NB4 (cell line): ENCODE measurements around the gene ZNF469.

ENCODE experiments used
- DNase-seq: peaks from one replicate; pipeline ENCODE4 v3.0.0; 2010; ENCODE audit warnings: low read depth
- H3K4me3 ChIP-seq: one replicate; pipeline ENCODE4 v1.5.1; 2011; ENCODE audit warnings: mild to moderate bottlenecking, low read depth, low read length, moderate library complexity
- MYC ChIP-seq: IDR thresholded peaks from 2 replicates; pipeline ENCODE4 v1.6.1; 2011; ENCODE audit warnings: low read depth, low read length
- POLR2A ChIP-seq: IDR thresholded peaks from 2 replicates; pipeline ENCODE4 v1.6.1; 2011; ENCODE audit warnings: mild to moderate bottlenecking; ENCODE audit not compliant: insufficient read length; ENCODE audit errors: extremely low read depth
- TF ChIP-seq, protein P1 (sequence below): IDR thresholded peaks from one replicate; pipeline ENCODE4 v1.5.1; 2012; ENCODE audit warnings: low read depth, low read length
- TF ChIP-seq, protein P2 (sequence below): IDR thresholded peaks from 2 replicates; pipeline ENCODE4 v1.6.1; 2011; ENCODE audit warnings: low read depth, low read length

ZNF469 gene

GRCh38 chr16:88343271-88343791, 39.4 kb upstream of the ZNF469 start:
- no peak for DNase-seq
- TF ChIP-seq, protein P1, sequence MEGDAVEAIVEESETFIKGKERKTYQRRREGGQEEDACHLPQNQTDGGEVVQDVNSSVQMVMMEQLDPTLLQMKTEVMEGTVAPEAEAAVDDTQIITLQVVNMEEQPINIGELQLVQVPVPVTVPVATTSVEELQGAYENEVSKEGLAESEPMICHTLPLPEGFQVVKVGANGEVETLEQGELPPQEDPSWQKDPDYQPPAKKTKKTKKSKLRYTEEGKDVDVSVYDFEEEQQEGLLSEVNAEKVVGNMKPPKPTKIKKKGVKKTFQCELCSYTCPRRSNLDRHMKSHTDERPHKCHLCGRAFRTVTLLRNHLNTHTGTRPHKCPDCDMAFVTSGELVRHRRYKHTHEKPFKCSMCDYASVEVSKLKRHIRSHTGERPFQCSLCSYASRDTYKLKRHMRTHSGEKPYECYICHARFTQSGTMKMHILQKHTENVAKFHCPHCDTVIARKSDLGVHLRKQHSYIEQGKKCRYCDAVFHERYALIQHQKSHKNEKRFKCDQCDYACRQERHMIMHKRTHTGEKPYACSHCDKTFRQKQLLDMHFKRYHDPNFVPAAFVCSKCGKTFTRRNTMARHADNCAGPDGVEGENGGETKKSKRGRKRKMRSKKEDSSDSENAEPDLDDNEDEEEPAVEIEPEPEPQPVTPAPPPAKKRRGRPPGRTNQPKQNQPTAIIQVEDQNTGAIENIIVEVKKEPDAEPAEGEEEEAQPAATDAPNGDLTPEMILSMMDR: no peak
- TF ChIP-seq, protein P2, sequence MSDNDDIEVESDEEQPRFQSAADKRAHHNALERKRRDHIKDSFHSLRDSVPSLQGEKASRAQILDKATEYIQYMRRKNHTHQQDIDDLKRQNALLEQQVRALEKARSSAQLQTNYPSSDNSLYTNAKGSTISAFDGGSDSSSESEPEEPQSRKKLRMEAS: no peak
- TF ChIP-seq POLR2A (no peak), MYC (no peak)
- no peak overlapping the region for H3K4me3 ChIP-seq

GRCh38 chr16:88344411-88345030, 38.2 kb upstream of the ZNF469 start:
- DNase-seq: no peak
- no peak overlapping the region for H3K4me3 ChIP-seq
- TF ChIP-seq, protein P2: no peak
- TF ChIP-seq POLR2A (no peak), MYC (no peak)
- TF ChIP-seq, protein P1: no peak

GRCh38 chr16:88345031-88345720, 37.6 kb upstream of the ZNF469 start:
- TF ChIP-seq MYC: no peak
- TF ChIP-seq, protein P2: no peak
- TF ChIP-seq, protein P1: no peak
- TF ChIP-seq POLR2A: no peak
- no peak overlapping the region for H3K4me3 ChIP-seq
- DNase-seq: no peak

DNA sequence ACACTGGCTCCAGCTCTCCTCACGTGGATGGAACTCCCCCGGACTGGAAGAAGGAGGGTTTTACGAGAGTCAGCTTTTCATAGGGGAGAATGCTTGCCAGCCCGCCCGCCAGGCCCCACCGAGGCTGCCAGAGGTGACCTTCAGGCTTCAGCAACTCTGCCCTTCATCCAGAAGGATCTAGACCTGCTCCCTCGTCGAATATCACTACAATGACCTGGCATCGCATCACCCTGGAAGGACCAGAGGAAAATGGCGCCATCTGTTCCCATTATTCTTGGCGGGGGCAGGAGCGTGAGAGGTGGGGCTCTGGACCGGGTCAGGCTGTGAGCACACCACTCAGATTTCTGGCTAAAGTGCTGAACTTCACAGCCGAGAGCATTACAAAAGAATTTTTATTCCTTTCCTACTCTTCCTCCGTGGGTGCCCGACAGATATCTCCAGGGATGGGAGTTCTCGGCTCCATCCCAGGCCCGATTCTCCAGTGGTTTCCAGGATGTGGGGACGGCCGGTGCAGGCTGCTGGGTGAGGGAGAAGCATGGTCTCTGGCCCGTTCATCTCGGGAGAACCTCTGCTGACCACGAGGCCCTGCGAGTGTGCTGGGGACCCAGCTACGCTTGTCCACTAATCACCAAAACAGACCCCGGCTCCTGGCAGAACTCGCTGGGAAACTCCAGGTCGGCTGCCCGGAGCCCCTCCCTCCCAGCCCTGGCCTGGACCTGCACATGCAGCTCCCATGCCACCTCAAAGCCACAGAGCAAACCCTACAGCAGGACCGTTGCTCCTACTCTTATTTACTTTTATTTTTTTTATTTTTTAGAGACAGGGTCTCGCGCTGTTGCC, 36.8 kb upstream of the ZNF469 start:
- DNase-seq: no peak
- no peak overlapping the region for H3K4me3 ChIP-seq
- no peak for TF ChIP-seq POLR2A
- TF ChIP-seq, protein P2: no peak

- no peak for DNase-seq
- TF ChIP-seq POLR2A (no peak), MYC (no peak)
- TF ChIP-seq, protein P1: no peak
- TF ChIP-seq, protein P2: no peak
- no peak overlapping the region for H3K4me3 ChIP-seq
Observed at GRCh38 chr16:88346680-88347505, 35.9 kb upstream of the ZNF469 start.
